NB4 (cell line): ENCODE results near the gene COL6A3.

Experiments used
- DNase-seq: peaks from one replicate; pipeline ENCODE4 v3.0.0; 2010; ENCODE audit warnings: low read depth
- H3K4me3 ChIP-seq: one replicate; pipeline ENCODE4 v1.5.1; 2011; ENCODE audit warnings: mild to moderate bottlenecking, low read depth, low read length, moderate library complexity
- CTCF ChIP-seq: IDR thresholded peaks from one replicate; pipeline ENCODE4 v1.5.1; 2012; ENCODE audit warnings: low read depth, low read length
- MAX ChIP-seq: IDR thresholded peaks from 2 replicates; pipeline ENCODE4 v1.6.1; 2011; ENCODE audit warnings: low read depth, low read length
- MYC ChIP-seq: IDR thresholded peaks from 2 replicates; pipeline ENCODE4 v1.6.1; 2011; ENCODE audit warnings: low read depth, low read length
- POLR2A ChIP-seq: IDR thresholded peaks from 2 replicates; pipeline ENCODE4 v1.6.1; 2011; ENCODE audit warnings: mild to moderate bottlenecking; ENCODE audit not compliant: insufficient read length; ENCODE audit errors: extremely low read depth

Gene COL6A3

GRCh38 chr2:237322564-237322963, 91.4 kb downstream of the COL6A3 start:
- TF ChIP-seq MYC = no peak
- peak; percentile 11 for TF ChIP-seq CTCF
- no peak overlapping the region for H3K4me3 ChIP-seq
- no peak for DNase-seq

GRCh38 chr2:237321746-237322145, 92.2 kb downstream of the COL6A3 start:
- no peak overlapping the region for H3K4me3 ChIP-seq
- TF ChIP-seq MAX = no peak
- TF ChIP-seq POLR2A = no peak
- TF ChIP-seq CTCF = no peak
- TF ChIP-seq MYC = no peak
- DNase-seq = no peak

- H3K4me3 ChIP-seq = no peak overlapping the region
- TF ChIP-seq MYC = no peak
- no peak for TF ChIP-seq MAX
- TF ChIP-seq CTCF = no peak
- no peak for TF ChIP-seq POLR2A
- DNase-seq = no peak
Observed at GRCh38 chr2:237320801-237321560, 93.0 kb downstream of the COL6A3 start.

- TF ChIP-seq POLR2A (no peak), MYC (no peak), MAX (no peak), CTCF (no peak)
- no peak for DNase-seq
Observed at GRCh38 chr2:237319887-237320286, 94.1 kb downstream of the COL6A3 start.

GRCh38 chr2:237319086-237319820, 94.7 kb downstream of the COL6A3 start:
- DNase-seq = no peak
- H3K4me3 ChIP-seq = no peak overlapping the region
- TF ChIP-seq MYC (no peak), CTCF (no peak), MAX (no peak), POLR2A (no peak)

More at GRCh38 chr2:237319887-237320286, 94.1 kb downstream of the COL6A3 start:
- H3K4me3 ChIP-seq = no peak overlapping the region
